Smooth muscle cell of the brain vasculature (primary cell): ENCODE results near the gene DELE1.
"Not testable (repeated sequence)": the region's sequence is repeated elsewhere in the genome, so short reads cannot be mapped to it uniquely, and the experiment has no call there.

Experiments
- DNase-seq: peaks from one replicate; pipeline ENCODE4 v3.0.0-alpha.2; 2012; ENCODE audit warnings: low read depth, low spot score

DELE1 gene

DNA sequence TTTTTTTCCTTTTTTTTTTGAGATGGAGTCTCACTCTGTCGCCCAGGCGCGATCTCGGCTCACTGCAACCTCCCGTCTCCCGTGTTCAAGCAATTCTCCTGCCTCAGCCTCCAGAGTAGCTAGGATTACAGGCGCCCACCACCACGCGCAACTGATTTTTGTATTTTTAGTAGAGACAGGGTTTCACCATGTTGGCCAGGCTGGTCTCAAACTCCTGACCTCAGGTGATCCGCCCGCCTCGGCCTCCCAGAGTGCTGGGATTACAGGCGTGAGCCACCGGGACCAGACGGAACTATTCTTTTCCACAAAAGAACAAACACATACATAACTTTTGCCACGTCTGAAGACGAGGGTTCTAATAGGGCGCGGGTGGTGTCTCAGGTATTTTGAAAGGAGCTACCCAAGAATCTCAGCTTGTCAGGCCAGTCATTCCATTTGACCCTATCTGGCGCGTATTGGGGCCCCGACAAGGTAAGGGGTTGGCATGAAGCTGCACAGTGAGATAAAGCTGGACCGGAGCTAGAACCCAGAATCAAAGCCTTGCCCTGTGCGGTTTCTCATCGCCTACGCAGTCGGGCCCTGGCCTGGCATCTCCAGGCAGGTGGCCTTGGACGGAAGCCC, 734 bp upstream of the DELE1 start:
- not testable (repeated sequence) for DNase-seq

GRCh38 chr5:141926434-141926833, 2.8 kb downstream of the DELE1 start:
- no peak for DNase-seq

DNA sequence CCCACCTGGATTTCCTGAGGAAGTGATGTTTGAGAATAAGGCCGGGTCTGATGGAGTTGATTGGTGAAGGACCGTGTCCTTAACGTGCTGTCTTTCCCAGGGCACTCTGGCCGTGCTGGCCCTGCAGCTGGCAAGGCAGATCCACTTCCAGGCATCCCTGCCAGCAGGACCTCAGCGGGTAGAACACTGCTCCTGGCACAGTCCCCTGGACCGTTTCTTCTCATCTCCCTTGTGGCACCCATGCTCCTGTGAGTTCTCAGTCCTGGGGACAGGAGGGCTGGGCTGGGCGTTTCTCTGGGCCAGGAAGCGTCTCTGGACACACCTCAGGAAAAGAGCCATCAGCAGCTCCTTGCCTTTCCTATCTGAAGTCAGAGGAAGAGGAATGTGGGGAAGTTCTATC, 4.4 kb downstream of the DELE1 start:
- no peak for DNase-seq

DNA sequence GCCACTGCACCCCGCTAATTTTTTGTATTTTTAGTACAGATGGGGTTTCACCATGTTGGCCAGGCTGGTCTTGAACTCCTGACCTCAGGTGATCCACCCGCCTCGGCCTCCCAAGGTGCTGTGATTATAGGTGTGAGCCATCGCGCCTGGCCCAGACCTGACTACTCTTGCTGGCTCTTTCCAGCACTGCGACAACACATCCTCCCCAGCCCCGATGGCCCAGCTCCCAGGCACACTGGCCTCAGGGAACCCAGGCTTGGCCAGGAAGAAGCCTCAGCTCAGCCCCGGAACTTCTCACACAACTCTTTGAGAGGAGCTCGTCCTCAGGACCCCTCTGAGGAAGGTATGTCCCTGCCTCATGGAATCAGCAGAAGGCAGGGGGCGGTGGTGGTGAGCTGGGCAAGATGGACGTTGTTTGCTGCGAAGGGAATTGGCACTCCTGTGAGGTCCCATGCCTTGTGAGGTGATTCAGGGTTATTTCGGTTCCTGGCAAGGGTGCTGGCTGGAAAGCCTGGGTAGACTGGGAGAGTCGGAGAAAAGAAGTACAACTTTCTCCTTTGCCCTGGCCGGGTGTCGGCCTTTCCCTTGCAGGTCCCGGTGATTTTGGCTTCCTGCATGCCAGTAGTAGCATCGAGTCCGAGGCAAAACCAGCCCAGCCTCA, 5.9 kb downstream of the DELE1 start:
- no peak for DNase-seq

DNA sequence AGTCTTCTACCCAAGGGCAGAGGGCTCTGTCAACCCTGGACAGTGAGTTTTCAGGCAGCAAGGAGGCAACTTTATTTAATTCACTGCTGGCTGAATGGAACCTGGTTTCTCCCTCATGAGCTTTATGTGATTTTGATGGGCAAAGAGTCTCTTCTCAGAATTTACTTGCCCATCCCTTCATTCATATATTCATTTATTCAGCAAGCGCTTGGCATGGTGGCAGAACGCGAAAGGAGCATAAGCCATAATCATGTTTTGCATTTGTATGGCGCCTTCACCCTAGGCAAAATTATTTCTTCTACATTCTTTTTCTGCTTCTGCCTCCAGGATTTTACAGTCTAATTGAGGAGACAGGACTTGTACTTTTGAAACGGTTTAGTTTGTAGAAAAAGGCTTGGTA, 8.0 kb downstream of the DELE1 start:
- no peak for DNase-seq

DNA sequence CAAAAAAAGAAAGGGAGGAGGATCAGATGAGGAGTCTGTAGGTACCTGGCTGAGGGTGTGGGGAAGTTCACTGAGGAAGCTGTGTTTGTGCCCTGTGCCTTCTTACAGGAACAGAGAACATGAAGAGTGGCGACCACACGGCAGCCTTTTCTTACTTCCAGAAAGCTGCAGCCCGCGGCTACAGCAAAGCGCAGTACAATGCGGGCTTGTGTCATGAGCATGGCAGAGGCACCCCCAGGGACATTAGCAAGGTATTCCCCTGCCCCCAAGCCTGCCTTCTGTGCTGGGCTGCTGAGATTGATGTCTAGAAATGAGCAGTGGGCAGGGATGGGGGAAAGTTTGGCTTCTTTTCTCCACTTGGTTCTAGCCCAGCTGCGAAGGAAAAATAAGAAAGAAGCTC, 9.5 kb downstream of the DELE1 start:
- no peak for DNase-seq

- no peak for DNase-seq
These were observed 10.6 kb downstream of the DELE1 start for GRCh38 chr5:141934099-141934844.

DNA sequence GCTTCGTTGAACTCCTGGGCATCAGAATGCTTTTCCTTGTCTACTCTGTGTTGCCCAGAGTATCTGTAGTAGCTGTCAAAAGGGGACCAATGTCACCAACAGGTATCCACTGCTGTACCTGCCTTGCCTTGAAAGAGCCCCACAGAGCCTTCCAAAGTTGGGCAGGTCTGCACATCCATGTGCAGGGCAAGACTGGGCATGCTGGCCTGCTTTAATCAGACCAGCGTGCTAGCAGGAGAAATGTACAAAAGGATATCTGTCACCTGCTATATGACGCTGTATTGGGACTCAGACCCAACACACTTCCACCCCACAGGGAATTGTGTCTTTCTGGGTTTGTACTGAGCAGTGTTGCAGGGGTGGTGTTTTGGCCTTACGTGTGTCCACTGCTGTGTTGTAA, 11.9 kb downstream of the DELE1 start:
- no peak for DNase-seq

- no peak for DNase-seq
These were observed 17.1 kb downstream of the DELE1 start for GRCh38 chr5:141940695-141941271.

DNA sequence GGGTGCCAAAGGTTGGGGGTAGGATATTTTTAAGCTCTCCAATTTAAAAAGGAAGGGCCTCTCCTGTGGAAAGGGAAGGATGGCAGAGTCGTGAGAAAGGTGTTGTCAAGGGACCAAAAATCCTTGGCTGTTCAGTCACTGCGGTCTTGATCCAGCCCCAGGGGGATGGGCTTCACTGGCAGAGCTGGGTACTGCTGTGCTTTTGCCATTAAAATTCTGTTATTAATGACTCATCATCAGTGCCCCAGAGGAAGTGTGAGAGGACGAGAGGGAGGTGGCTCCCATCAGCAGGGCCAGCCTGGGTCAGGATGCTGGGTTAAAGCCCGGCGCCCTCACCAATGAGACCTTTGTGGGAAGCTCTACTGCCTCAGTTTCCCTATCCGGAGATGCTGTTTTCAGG, 17.6 kb downstream of the DELE1 start:
- no peak for DNase-seq

DNA sequence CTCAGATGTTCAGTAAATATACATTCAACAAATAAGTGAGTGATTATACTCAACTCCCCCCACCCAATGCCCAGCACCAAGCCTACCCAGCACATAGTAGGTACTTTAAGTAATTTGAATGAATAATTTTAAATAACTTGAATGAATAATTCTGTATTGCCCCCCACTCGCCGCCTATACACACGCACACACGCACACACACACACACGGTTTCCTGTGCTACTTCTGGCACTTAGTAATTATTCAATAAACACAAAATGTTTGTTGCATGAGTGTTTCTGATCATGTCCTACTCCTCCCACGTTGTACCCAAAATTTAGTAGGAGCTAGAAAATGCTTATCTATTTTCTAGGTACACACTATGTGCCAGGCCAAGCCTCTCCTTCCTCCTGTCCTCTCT, 18.1 kb downstream of the DELE1 start:
- no peak for DNase-seq

DNA sequence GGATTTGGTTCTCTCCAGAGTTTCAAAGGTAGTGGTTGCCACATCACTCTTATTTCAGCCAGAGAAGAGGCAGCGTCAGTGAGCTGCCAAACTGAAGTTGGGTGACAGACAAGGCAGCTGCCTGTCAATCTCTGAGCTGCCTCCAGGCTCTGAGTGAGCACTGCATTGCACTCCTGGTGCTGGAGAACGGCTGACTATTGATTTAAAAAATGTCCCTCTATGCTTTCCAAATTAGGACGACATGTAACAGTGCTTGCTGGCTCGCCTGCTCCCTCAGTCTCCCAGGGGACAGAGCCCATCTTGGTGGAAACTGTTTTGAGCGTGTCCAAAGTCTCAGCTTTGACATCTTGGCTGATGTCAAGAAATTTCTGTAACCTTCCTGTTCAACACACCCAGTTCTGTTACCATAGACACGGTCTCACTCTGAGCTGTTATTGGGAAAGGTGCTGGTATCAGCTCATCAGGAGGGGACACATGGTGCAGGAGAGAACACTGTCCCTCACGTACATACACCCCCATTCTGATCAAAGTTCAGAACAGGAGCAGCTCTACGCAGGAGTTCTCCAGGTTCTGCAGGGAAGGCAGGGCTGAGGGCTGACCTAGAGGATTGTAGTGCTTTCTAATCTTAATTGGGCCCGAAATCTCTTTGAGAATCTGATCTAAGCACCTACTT, 18.6 kb downstream of the DELE1 start:
- DNase-seq = no peak

GRCh38 chr5:141944076-141944475, 20.4 kb downstream of the DELE1 start:
- no peak for DNase-seq

- DNase-seq = no peak
These were observed 21.9 kb downstream of the DELE1 start for GRCh38 chr5:141945511-141946051.

DNA sequence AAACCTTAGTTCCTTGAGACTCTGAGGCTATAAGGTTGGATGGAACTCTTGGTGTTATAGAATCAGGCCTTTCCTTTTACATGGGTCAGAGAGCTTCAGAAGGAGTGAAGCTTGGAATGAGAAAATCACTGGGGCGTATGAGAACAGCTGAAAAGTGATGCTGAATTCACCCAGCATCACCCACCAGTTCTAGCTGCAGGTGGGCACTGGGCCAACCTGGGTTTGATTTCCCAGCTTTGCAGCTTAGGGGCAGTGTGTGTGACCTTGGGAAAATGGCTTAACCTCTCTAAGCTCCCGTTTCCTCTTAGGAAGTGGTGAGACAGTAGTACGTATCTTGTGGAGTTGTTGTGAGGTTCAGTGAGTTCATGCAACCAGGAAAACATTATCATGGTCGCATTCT, 23.6 kb downstream of the DELE1 start:
- no peak for DNase-seq

DNA sequence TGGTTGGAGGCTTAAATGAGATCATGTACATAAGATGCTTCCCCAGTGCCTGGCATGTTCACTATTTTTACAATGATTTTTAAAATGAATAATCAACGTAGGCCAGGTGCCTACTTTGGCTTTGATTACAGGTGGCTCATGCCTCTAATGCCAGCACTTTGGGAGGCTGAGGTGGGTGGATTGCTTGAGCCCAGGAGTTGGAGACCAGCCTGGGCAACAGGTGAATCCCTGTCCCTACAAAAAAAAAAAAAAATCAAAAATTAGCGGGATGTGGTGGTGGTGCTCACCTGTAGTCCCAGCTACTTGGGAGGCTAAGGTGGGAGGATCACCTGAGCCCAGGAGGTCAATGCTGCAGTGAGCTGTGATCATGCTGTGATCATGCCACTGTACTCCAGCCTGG, 25.1 kb downstream of the DELE1 start:
- DNase-seq = no peak

DNA sequence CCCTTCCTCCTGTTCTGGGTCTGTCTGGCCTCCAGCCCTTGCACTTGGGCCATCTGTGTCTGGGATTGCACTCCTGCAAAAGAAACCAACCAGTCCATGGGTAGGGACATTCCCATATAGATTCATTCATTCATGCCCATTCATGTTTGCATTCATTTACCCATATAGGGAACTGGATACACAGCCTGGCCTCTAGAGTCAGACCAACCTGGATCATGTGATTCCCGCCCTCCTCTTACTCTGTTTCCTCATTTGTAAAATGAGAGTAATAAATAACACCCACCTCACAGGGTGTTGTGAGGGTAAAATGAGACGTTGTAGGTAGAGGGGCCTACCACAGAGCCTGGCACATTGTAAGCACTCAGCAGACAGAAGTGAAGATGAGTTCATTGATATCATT, 25.8 kb downstream of the DELE1 start:
- DNase-seq = no peak

GRCh38 chr5:141950207-141951005, 26.7 kb downstream of the DELE1 start:
- DNase-seq = no peak

DNA sequence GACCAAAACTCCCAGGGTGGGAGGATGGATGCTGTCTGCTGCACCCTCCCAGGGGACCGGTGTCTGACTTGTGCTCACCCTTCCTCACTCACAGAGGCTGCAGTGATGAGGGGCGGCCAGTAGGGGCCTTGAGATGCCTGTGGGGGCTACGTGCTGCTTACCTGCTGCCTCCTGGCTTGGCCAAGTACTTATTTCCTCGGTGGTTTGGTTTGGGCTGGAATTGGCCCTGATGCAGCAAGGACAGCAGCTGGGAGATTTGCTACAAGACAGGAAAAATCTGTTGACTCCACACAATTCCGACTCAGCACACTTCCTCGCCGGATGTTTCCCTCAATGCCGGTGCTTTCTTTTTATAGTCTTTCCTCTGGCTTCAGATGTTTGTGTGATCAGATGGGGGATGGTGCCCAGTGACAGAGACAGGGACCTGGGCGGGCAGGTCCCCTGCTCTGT, 27.7 kb downstream of the DELE1 start:
- DNase-seq = no peak

- no peak for DNase-seq
These were observed 28.3 kb downstream of the DELE1 start for GRCh38 chr5:141952020-141952419.

- DNase-seq = no peak
These were observed 30.5 kb downstream of the DELE1 start for GRCh38 chr5:141954194-141954593.
